Measurements from ENCODE around the gene ING3.

- TF ChIP-seq, protein P1, sequence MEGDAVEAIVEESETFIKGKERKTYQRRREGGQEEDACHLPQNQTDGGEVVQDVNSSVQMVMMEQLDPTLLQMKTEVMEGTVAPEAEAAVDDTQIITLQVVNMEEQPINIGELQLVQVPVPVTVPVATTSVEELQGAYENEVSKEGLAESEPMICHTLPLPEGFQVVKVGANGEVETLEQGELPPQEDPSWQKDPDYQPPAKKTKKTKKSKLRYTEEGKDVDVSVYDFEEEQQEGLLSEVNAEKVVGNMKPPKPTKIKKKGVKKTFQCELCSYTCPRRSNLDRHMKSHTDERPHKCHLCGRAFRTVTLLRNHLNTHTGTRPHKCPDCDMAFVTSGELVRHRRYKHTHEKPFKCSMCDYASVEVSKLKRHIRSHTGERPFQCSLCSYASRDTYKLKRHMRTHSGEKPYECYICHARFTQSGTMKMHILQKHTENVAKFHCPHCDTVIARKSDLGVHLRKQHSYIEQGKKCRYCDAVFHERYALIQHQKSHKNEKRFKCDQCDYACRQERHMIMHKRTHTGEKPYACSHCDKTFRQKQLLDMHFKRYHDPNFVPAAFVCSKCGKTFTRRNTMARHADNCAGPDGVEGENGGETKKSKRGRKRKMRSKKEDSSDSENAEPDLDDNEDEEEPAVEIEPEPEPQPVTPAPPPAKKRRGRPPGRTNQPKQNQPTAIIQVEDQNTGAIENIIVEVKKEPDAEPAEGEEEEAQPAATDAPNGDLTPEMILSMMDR (IDR thresholded peaks at IDR 0.05): no peak
- TF ChIP-seq POLR2A (IDR thresholded peaks at IDR 0.05): no peak
These were observed 67.0 kb downstream of the ING3 start for GRCh38 chr7:121017586-121017985.

Measured in heart left ventricle (tissue), 13 donors.